SK-N-SH treated with all-trans-retinoic acid at 6 μM for 48 hours (cell line): ENCODE measurements around the gene PSG3.
"Not testable (repeated sequence)": the region's sequence is repeated elsewhere in the genome, so short reads cannot be mapped to it uniquely, and the experiment has no call there.

Source experiments
- ARNTL ChIP-seq: fragments of 450-650 bp; formaldehyde crosslinking; IDR thresholded peaks from 2 replicates; pipeline ENCODE4 v1.5.0; 2020; ENCODE audit warnings: low read depth, mild to moderate bottlenecking, moderate library complexity, borderline replicate concordance
- CSDC2 ChIP-seq: fragments of 250-450 bp; sonication (Bioruptor Pico); IDR thresholded peaks from 2 replicates; pipeline ENCODE4 v1.5.0; 2020; ENCODE audit warnings: mild to moderate bottlenecking, moderate library complexity
- ESRRG ChIP-seq: fragments of 250-450 bp; sonication (Bioruptor Pico); IDR thresholded peaks from 2 replicates; pipeline ENCODE4 v1.6.1; 2021; ENCODE audit warnings: mild to moderate bottlenecking
- GLIS3 ChIP-seq: fragments of 250-450 bp; sonication (Bioruptor Pico); IDR thresholded peaks from 2 replicates; pipeline ENCODE4 v1.5.0; 2020; ENCODE audit warnings: mild to moderate bottlenecking, moderate library complexity
- OSR1 ChIP-seq: fragments of 250-450 bp; sonication (Bioruptor Pico); IDR thresholded peaks from 2 replicates; pipeline ENCODE4 v1.8.0; 2022; ENCODE audit warnings: moderate library complexity, mild to moderate bottlenecking, inconsistent platforms
- RARB ChIP-seq: fragments of 250-450 bp; sonication (Bioruptor Pico); IDR thresholded peaks from 2 replicates; pipeline ENCODE4 v1.8.0; 2021; ENCODE audit warnings: mild to moderate bottlenecking, moderate library complexity
- TCF4 ChIP-seq: fragments of 250-450 bp; sonication (Bioruptor Pico); IDR thresholded peaks from 2 replicates; pipeline ENCODE4 v1.8.0; 2021; ENCODE audit warnings: mild to moderate bottlenecking, moderate library complexity, borderline replicate concordance
- ZC3H10 ChIP-seq: fragments of 250-450 bp; sonication (Bioruptor Pico); IDR thresholded peaks from 2 replicates; pipeline ENCODE4 v1.5.1; 2021; ENCODE audit warnings: mild to moderate bottlenecking, moderate library complexity
- ZFP30 ChIP-seq: fragments of 450-650 bp; formaldehyde crosslinking; IDR thresholded peaks from 2 replicates; pipeline ENCODE4 v1.5.0; 2022; ENCODE audit warnings: mild to moderate bottlenecking, moderate library complexity
- ZNF70 ChIP-seq: fragments of 450-650 bp; formaldehyde crosslinking; IDR thresholded peaks from 2 replicates; pipeline ENCODE4 v1.5.0; 2020; ENCODE audit warnings: mild to moderate bottlenecking, moderate library complexity
- TF ChIP-seq, protein P1 (sequence below): fragments of 250-450 bp; sonication (Bioruptor Pico); IDR thresholded peaks from 2 replicates; pipeline ENCODE4 v1.5.0; 2020; ENCODE audit warnings: mild to moderate bottlenecking, moderate library complexity
- TF ChIP-seq, protein P2 (sequence below): fragments of 250-450 bp; sonication (Bioruptor Pico); IDR thresholded peaks from 2 replicates; pipeline ENCODE4 v1.8.0; 2020; ENCODE audit warnings: mild to moderate bottlenecking, moderate library complexity, borderline replicate concordance

GRCh38 chr19:42710986-42711385 is 29.3 kb downstream of the PSG3 start:
- TF ChIP-seq, protein P1, sequence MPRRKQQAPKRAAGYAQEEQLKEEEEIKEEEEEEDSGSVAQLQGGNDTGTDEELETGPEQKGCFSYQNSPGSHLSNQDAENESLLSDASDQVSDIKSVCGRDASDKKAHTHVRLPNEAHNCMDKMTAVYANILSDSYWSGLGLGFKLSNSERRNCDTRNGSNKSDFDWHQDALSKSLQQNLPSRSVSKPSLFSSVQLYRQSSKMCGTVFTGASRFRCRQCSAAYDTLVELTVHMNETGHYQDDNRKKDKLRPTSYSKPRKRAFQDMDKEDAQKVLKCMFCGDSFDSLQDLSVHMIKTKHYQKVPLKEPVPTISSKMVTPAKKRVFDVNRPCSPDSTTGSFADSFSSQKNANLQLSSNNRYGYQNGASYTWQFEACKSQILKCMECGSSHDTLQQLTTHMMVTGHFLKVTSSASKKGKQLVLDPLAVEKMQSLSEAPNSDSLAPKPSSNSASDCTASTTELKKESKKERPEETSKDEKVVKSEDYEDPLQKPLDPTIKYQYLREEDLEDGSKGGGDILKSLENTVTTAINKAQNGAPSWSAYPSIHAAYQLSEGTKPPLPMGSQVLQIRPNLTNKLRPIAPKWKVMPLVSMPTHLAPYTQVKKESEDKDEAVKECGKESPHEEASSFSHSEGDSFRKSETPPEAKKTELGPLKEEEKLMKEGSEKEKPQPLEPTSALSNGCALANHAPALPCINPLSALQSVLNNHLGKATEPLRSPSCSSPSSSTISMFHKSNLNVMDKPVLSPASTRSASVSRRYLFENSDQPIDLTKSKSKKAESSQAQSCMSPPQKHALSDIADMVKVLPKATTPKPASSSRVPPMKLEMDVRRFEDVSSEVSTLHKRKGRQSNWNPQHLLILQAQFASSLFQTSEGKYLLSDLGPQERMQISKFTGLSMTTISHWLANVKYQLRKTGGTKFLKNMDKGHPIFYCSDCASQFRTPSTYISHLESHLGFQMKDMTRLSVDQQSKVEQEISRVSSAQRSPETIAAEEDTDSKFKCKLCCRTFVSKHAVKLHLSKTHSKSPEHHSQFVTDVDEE (CRISPR knock-in tag), result not testable (repeated sequence)
- TF ChIP-seq, protein P2, sequence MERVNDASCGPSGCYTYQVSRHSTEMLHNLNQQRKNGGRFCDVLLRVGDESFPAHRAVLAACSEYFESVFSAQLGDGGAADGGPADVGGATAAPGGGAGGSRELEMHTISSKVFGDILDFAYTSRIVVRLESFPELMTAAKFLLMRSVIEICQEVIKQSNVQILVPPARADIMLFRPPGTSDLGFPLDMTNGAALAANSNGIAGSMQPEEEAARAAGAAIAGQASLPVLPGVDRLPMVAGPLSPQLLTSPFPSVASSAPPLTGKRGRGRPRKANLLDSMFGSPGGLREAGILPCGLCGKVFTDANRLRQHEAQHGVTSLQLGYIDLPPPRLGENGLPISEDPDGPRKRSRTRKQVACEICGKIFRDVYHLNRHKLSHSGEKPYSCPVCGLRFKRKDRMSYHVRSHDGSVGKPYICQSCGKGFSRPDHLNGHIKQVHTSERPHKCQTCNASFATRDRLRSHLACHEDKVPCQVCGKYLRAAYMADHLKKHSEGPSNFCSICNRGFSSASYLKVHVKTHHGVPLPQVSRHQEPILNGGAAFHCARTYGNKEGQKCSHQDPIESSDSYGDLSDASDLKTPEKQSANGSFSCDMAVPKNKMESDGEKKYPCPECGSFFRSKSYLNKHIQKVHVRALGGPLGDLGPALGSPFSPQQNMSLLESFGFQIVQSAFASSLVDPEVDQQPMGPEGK, result not testable (repeated sequence)
- TF ChIP-seq OSR1 (CRISPR knock-in tag); ARNTL (CRISPR knock-in tag); ZFP30 (CRISPR knock-in tag); CSDC2 (CRISPR knock-in tag); RARB (CRISPR knock-in tag); ESRRG (CRISPR knock-in tag); GLIS3; ZC3H10 (CRISPR knock-in tag); TCF4 (CRISPR knock-in tag); ZNF70 (CRISPR knock-in tag): not testable (repeated sequence)
